Right lobe of liver (tissue), 6 donors: ENCODE data around the gene ZFAND6. TPM values are rescaled to one million over a fixed set of nuclear protein-coding genes. Genes with fewer than 3 reads are reported as not detected.
A peak's percentile ranks its signal among the peaks of the same experiment; 100 is the strongest.

Experiments
- ATAC-seq, 4 donors: fragments of 200-7000 bp; cut with Tn5 transposase; one replicate each; pipeline ENCODE4 v1.9.1; 2020; ENCODE audit warnings: mild to moderate bottlenecking in 4 of 4, moderate library complexity in 4 of 4
- DNase-seq, 3 donors: peaks; one replicate each; pipeline ENCODE4 v3.0.0-alpha.2; 2020
- H3K27ac ChIP-seq, 3 donors: fragments of 200-600 bp; one replicate each; pipeline ENCODE4 v1.8.0; 2022
- H3K27me3 ChIP-seq, 2 donors: fragments of 200-600 bp; one replicate each; pipeline ENCODE4 v1.8.0; 2022
- H3K36me3 ChIP-seq, 4 donors: fragments of 200-600 bp; sonication (generic) in 1 of 4; one replicate each; pipeline versions ENCODE4 v1.5.1 to v1.8.0; 2017 to 2022; ENCODE audit warnings: control low read depth in 1 of 4
- H3K4me1 ChIP-seq, 4 donors: fragments of 200-600 bp; sonication (generic) in 1 of 4; one replicate each; pipeline versions ENCODE4 v1.5.1 to v1.8.0; 2017 to 2022; ENCODE audit warnings: control low read depth in 1 of 4
- H3K4me3 ChIP-seq, 3 donors: fragments of 200-600 bp; one replicate each; pipeline ENCODE4 v1.8.0; 2022
- H3K9me3 ChIP-seq, 4 donors: fragments of 200-600 bp; sonication (generic) in 1 of 4; one replicate each; pipeline versions ENCODE4 v1.5.1 to v1.8.0; 2017 to 2022; ENCODE audit warnings: control low read depth in 1 of 4
- CTCF ChIP-seq, 4 donors: fragments of 200-600 bp in 3 of 4; fragments of 450-650 bp in 1 of 4; IDR thresholded peaks; one replicate each; pipeline versions ENCODE4 v1.5.1 to v1.8.0; 2016 to 2022; ENCODE audit warnings: antibody characterized with exemption in 4 of 4, mild to moderate bottlenecking in 2 of 4
- POLR2A ChIP-seq: fragments of 450-650 bp; IDR thresholded peaks from one replicate; pipeline ENCODE4 v1.6.1; 2017; ENCODE audit warnings: antibody characterized with exemption, mild to moderate bottlenecking
- WGBS: methylation state at CpG from one replicate; pipeline ENCODE4 v1.1.6; 2018; ENCODE audit warnings: low coverage, low lambda C conversion rate; ENCODE audit not compliant: insufficient coverage; ENCODE audit errors: missing lambda C conversion rate; 5-methylcytosine and 5-hydroxymethylcytosine counted together
- intact Hi-C, 2 donors: fragments of 100-400 bp; cut with DNase I; formaldehyde crosslinking; loops; one replicate each; pipeline versions ENCODE4 v1.11.2 to v1.14.1; 2022
- total RNA-seq, 6 experiments: library from RNA; depleted of rRNA in 2 of 6; stranded (reverse); fragments of >200 nt in 2 of 6; fragmentation: NEBNext Ultra II Directional in 3 of 6; extraction: Animal tissue kit (Norgen Biotek cat#: 25700) in 3 of 6; gene quantifications; one replicate each; pipeline versions ENCODE4 v1.1.0 to v1.2.4, GENCODE V29; 2016 to 2023
- donor health status: DM: no; HTN: yes; CAD: no.
- donor health status: DM: no; HTN: no; CAD: no.
- donor health status: DM: no; HTN: no; CAD: no.
- donor health status: DM: no; HTN: yes; CAD: no.
- donor health status: DM: no; HTN: yes; CAD: no.

The ZFAND6 gene
- total RNA-seq, 6 experiments from 2014 or later, result 46.1 to 111 (median 48.9) TPM

GRCh38 chr15:80169768-80170357, 110.4 kb downstream of the ZFAND6 start:
- TF ChIP-seq CTCF (IDR thresholded peaks at IDR 0.05), result no peak
- intact Hi-C loops, result loop anchor here (10.0 kb wide), 1 partner anchor 105 kb away; no protein-coding TSS in a partner anchor
- no peaks in the 10 kb centered on the region for H3K27me3 ChIP-seq
- H3K27ac ChIP-seq, result peak overlapping the region in 1 of 3 donors; percentile 43
- no peak overlapping the region for H3K4me3 ChIP-seq
- WGBS, result 96% methylated on average over 7 of the region's 12 CpGs
- H3K4me1 ChIP-seq, result peaks cover 0 to 53% (median 27%) of the 10 kb centered on the region in 4 donors
- peaks cover 0 to 27% (median 5%) of the 10 kb centered on the region in 4 donors for H3K36me3 ChIP-seq
- DNase-seq, result no peak
- ATAC-seq, result no peak
- no peaks in the 10 kb centered on the region for H3K9me3 ChIP-seq

- intact Hi-C loops, result loop anchor here (10.0 kb wide), 1 partner anchor 106 kb away; no protein-coding TSS in a partner anchor
These were observed 111.1 kb downstream of the ZFAND6 start for GRCh38 chr15:80170596-80170995.

GRCh38 chr15:80171787-80172186, 112.3 kb downstream of the ZFAND6 start:
- ATAC-seq (peak; percentile 69 to 80 (median 74)), DNase-seq (peak; percentile 80 to 95 (median 90))
- H3K9me3 ChIP-seq, result no peaks in the 10 kb centered on the region
- WGBS, result no CpG with 5 or more reads among the region's 4 CpGs
- peaks cover 0 to 34% (median 10%) of the 10 kb centered on the region in 4 donors for H3K36me3 ChIP-seq
- H3K27me3 ChIP-seq, result no peaks in the 10 kb centered on the region
- no peak for TF ChIP-seq POLR2A
- no peak for TF ChIP-seq CTCF (IDR thresholded peaks at IDR 0.05)
- H3K4me1 ChIP-seq, result peaks cover 0 to 71% (median 33%) of the 10 kb centered on the region in 4 donors
- no peak overlapping the region for H3K4me3 ChIP-seq
- intact Hi-C loops, result loop anchor here (10.0 kb wide), 1 partner anchor 107 kb away; no protein-coding TSS in a partner anchor
- peak overlapping the region; percentile 40 to 58 (median 50) for H3K27ac ChIP-seq

More at GRCh38 chr15:80170596-80170995, 111.1 kb downstream of the ZFAND6 start:
- H3K36me3 ChIP-seq, result peaks cover 0 to 34% (median 9%) of the 10 kb centered on the region in 4 donors
- DNase-seq (no peak), ATAC-seq (peak in 2 of 4 donors; percentile 2 to 16)
- no peak for TF ChIP-seq CTCF (IDR thresholded peaks at IDR 0.05)
- no peak for TF ChIP-seq POLR2A
- H3K9me3 ChIP-seq, result no peaks in the 10 kb centered on the region
- H3K27ac ChIP-seq, result peak overlapping the region in 1 of 3 donors; percentile 43
- peaks cover 0 to 60% (median 31%) of the 10 kb centered on the region in 4 donors for H3K4me1 ChIP-seq
- no peak overlapping the region for H3K4me3 ChIP-seq
- H3K27me3 ChIP-seq, result no peaks in the 10 kb centered on the region
- 40% methylated on average over 2 of the region's 2 CpGs for WGBS

DNA sequence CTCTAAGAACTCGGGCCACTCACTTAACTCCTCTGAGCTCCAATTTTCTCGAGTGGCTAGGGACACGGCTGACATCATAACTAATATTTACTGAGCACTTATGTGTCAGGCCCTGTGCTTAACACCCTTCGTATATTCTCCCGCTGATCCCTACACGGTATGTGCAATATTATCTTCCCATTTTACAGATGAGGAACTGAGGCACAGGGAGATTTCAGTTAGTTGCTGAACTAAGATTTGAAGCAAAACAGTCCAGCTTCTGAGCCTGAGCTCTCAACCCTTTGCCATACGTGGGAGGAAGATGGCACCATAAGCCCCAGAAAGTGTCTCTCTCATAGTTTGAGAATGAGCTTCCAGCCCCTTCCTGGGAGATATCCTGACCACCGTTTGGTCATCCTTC, 112.9 kb downstream of the ZFAND6 start:
- TF ChIP-seq CTCF (IDR thresholded peaks at IDR 0.05) (no peak), POLR2A (no peak)
- Histone ChIP-seq H3K36me3 (peaks cover 0 to 40% (median 13%) of the 10 kb centered on the region in 4 donors), H3K4me1 (peaks cover 0 to 73% (median 36%) of the 10 kb centered on the region in 4 donors)

More for the DNA sequence above, 112.9 kb downstream of the ZFAND6 start:
- H3K27ac ChIP-seq, result peak overlapping the region; percentile 40 to 58 (median 50)
- no peaks in the 10 kb centered on the region for H3K9me3 ChIP-seq
- 32% methylated on average over 7 of the region's 8 CpGs for WGBS
- H3K4me3 ChIP-seq, result peak overlapping the region in 1 of 3 donors; percentile 16
- ATAC-seq (no peak), DNase-seq (no peak)
- H3K27me3 ChIP-seq, result no peaks in the 10 kb centered on the region
- intact Hi-C loops, result loop anchor here (10.0 kb wide), 1 partner anchor 108 kb away; no protein-coding TSS in a partner anchor
